D721Med (cell line): ENCODE data around the gene MINDY3.
"Not testable (repeated sequence)": the region's sequence is repeated elsewhere in the genome, so short reads cannot be mapped to it uniquely, and the experiment has no call there.

ENCODE experiments used
- DNase-seq: peaks from one replicate; pipeline ENCODE4 v3.0.0; 2011; ENCODE audit warnings: low spot score; ENCODE audit not compliant: insufficient read length
- FAIRE-seq: peaks from 2 replicates; lab custom pipeline; 2011; peaks lifted over from hg19 to GRCh38; lab: Jason Lieb, UNC
- TF ChIP-seq, protein P1 (sequence below): IDR thresholded peaks from 2 replicates; pipeline ENCODE4 v1.5.1; 2012; ENCODE audit warnings: mild to moderate bottlenecking, control low read depth; ENCODE audit not compliant: insufficient read depth; ENCODE audit errors: missing control alignments

The MINDY3 gene

DNA sequence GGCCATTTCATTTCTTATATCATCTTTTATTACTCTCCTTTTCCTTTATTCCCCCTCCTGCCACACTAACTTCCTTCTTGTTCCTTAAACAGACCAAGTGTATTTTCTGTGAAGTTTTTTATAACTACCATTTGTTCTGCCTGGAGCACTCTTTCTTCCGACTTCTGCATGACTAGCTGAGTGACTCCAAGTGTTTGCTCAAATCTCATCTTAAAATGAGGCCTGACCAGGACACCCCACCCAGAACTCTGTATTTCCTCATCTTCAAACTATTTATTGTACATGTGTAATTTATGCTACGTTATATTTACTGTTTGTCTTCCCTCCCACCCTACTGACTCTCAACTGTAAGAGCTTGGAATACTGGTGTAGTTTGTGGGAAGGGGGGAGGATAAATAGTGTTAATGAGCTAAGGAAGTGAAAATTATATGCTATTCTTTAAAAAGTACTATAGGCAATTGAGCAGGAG lies 3.2 kb downstream of the MINDY3 start:
- no peak for DNase-seq
- no peak for FAIRE-seq

DNA sequence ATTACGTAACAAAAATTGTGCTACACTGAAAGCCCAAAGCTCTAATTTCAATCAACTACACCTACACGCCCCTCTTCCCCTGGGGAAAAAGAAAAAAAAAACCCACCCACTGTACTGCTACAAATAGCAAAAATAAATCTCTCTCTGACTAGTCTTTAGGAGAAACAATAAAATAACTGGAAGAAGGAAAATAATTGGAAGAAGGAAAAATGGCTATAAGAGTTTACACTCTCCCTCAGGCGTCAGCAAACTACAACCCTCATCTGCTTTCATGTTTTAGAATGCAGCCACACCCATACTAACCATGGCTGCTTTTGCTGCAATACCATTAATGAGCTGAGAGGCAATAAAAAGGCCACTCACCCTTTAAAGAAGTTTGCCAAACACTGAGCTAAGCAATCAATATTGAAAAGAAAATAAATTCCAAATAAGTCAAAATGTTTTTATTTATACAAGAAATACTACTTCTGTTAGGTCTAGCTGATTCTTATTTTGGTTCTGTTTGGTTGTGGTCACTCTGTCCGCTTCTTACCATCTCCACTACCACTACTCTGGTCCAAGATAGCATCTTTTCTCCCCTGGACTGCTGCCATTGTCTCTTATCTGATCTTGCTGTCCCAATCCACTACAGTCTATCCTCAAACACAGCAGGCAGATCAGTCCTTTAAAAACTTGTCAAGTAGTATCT lies 3.8 kb downstream of the MINDY3 start:
- TF ChIP-seq, protein P1, sequence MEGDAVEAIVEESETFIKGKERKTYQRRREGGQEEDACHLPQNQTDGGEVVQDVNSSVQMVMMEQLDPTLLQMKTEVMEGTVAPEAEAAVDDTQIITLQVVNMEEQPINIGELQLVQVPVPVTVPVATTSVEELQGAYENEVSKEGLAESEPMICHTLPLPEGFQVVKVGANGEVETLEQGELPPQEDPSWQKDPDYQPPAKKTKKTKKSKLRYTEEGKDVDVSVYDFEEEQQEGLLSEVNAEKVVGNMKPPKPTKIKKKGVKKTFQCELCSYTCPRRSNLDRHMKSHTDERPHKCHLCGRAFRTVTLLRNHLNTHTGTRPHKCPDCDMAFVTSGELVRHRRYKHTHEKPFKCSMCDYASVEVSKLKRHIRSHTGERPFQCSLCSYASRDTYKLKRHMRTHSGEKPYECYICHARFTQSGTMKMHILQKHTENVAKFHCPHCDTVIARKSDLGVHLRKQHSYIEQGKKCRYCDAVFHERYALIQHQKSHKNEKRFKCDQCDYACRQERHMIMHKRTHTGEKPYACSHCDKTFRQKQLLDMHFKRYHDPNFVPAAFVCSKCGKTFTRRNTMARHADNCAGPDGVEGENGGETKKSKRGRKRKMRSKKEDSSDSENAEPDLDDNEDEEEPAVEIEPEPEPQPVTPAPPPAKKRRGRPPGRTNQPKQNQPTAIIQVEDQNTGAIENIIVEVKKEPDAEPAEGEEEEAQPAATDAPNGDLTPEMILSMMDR, result no peak
- no peak for FAIRE-seq
- no peak for DNase-seq

More for the DNA sequence above, 3.2 kb downstream of the MINDY3 start:
- TF ChIP-seq, protein P1, result no peak

DNA sequence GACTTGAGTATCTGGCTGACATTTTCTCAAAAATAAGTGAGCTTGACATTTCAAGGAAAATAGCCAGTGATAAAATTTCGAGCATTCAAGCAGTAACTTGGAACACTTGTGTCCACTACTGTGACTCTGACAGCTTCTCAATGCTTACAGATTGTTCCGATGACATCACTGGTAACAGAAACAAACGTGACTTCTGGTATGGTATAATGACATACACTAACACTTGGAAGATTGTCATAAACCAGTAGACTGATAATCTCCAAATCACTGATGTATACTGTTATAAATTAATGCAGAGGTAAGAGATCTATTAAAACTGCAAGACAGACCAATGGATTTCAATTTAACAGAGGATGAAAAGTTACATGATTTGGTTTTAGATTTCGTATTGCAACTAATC lies 6.5 kb downstream of the MINDY3 start:
- no peak for DNase-seq
- no peak for FAIRE-seq
- TF ChIP-seq, protein P1, result no peak

DNA sequence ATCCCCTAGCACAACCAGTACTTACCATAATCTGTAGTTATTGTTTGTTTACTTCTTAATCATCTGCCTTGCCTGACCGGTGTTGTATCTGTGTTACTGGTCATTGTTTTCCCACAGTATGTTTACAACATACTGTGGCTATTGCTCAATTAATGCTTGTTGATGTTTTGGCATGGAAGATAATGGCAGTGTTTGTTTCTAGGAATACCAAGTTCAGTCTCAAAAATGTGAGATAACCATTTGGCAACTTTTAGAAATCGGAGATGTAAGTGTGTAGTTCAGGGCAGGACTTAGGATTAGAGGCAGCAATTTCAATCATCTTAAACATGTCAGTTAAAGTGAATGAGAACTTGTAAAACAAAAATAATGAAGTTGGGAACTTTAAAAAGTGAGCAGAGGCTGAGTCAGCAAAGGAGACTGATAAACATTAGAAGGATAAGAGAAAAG lies 8.2 kb downstream of the MINDY3 start:
- FAIRE-seq, result no peak

DNA sequence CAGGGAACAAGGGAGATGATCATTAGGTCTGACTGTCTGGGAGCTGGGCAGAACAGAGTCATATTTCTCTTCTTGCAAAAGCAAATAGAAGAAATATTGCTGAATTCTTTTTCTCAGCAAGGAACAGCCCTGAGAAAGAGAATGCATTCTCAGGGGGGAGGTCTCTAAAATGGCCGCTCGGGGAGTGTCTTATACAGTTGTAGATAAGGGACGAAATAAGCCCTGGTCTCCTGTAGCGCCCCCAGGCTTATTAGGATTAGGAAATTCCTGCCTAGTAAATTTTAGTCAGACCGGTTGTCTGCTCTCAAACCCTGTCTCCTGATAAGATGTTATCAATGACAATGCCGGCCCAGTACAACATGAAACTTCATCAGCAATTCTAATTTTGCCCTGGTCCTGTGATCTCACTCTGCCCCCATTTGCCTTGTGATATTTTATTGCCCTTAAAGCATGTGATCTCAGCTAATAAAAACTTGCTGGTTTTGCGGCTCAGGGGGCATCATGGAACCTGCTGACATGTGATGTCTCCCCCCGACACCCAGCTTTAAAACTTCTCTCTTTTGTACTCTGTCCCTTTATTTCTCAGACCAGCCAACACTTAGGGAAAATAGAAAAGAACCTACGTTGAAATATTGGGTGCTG lies 9.8 kb downstream of the MINDY3 start:
- not testable (repeated sequence) for DNase-seq, FAIRE-seq

More for the DNA sequence above, 8.2 kb downstream of the MINDY3 start:
- no peak for DNase-seq
- TF ChIP-seq, protein P1, result no peak

DNA sequence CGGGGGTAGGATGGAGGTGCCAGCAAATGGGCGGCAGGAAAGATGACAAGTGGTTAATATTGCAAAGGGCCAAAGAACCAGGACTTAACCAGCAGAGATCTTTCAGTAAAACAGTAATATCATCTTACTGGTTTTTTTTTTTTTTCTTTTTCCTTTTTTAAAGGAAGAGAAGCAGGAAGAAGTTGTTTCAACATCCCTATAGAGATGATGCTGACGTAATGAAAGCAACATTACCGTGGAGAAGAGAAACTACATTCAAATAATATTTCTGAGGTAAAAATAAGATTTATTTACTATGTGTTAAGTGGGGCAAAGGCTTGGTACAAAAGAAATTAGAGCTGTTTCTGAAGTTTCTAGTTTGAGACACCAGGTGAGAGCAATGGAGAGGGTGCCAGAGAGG lies 11.0 kb downstream of the MINDY3 start:
- TF ChIP-seq, protein P1, result no peak
- DNase-seq (no peak), FAIRE-seq (no peak)

DNA sequence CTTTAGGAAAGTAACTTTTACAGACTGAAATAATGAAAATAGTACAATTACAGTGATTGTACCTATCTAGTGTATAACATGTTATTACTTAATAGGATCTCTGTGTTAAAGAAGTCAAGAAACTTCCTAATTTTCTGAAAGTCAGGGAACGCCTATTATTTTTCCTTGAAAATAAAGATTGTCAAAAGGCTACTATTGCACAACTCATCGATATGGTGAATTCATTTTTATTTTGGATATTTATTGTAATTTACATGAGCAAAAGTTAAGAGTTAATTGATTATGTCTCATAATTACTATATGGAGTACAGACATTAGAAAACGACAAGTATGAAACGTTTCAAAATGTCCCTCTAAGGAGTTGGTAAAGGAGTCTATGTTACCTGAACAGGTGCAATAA lies 12.8 kb downstream of the MINDY3 start:
- TF ChIP-seq, protein P1, result no peak
- no peak for FAIRE-seq
- no peak for DNase-seq
